SK-N-SH treated with all-trans-retinoic acid at 6 μM for 48 hours (cell line): ENCODE measurements around the gene GPC6.

Experiments used
- ATAC-seq: fragments of 200-7000 bp; cut with Tn5 transposase; 3 replicates; pipeline ENCODE4 v1.9.1; 2020; ENCODE audit warnings: mild to moderate bottlenecking, moderate library complexity
- ARNTL ChIP-seq: fragments of 450-650 bp; formaldehyde crosslinking; IDR thresholded peaks from 2 replicates; pipeline ENCODE4 v1.5.0; 2020; ENCODE audit warnings: low read depth, mild to moderate bottlenecking, moderate library complexity, borderline replicate concordance
- BACH2 ChIP-seq: fragments of 250-450 bp; sonication (Bioruptor Pico); IDR thresholded peaks from 2 replicates; pipeline ENCODE4 v1.9.0; 2021; ENCODE audit warnings: mild to moderate bottlenecking, borderline replicate concordance
- CSDC2 ChIP-seq: fragments of 250-450 bp; sonication (Bioruptor Pico); IDR thresholded peaks from 2 replicates; pipeline ENCODE4 v1.5.0; 2020; ENCODE audit warnings: mild to moderate bottlenecking, moderate library complexity
- ESRRG ChIP-seq: fragments of 250-450 bp; sonication (Bioruptor Pico); IDR thresholded peaks from 2 replicates; pipeline ENCODE4 v1.6.1; 2021; ENCODE audit warnings: mild to moderate bottlenecking
- GLIS3 ChIP-seq: fragments of 250-450 bp; sonication (Bioruptor Pico); IDR thresholded peaks from 2 replicates; pipeline ENCODE4 v1.5.0; 2020; ENCODE audit warnings: mild to moderate bottlenecking, moderate library complexity
- ISL1 ChIP-seq: fragments of 250-450 bp; sonication (Bioruptor Pico); IDR thresholded peaks from 2 replicates; pipeline ENCODE4 v2.1.2; 2022; ENCODE audit warnings: mild to moderate bottlenecking, moderate library complexity
- OSR1 ChIP-seq: fragments of 250-450 bp; sonication (Bioruptor Pico); IDR thresholded peaks from 2 replicates; pipeline ENCODE4 v1.8.0; 2022; ENCODE audit warnings: moderate library complexity, mild to moderate bottlenecking, inconsistent platforms
- PPARA ChIP-seq: fragments of 250-450 bp; sonication (Bioruptor Pico); IDR thresholded peaks from 2 replicates; pipeline ENCODE4 v1.5.0; 2020; ENCODE audit warnings: mild to moderate bottlenecking, borderline replicate concordance
- RARB ChIP-seq: fragments of 250-450 bp; sonication (Bioruptor Pico); IDR thresholded peaks from 2 replicates; pipeline ENCODE4 v1.8.0; 2021; ENCODE audit warnings: mild to moderate bottlenecking, moderate library complexity
- SNAI2 ChIP-seq: fragments of 250-450 bp; sonication (Bioruptor Pico); IDR thresholded peaks from 2 replicates; pipeline ENCODE4 v1.5.0; 2020; ENCODE audit warnings: mild to moderate bottlenecking, moderate library complexity
- TCF4 ChIP-seq: fragments of 250-450 bp; sonication (Bioruptor Pico); IDR thresholded peaks from 2 replicates; pipeline ENCODE4 v1.8.0; 2021; ENCODE audit warnings: mild to moderate bottlenecking, moderate library complexity, borderline replicate concordance
- TOX ChIP-seq: fragments of 250-450 bp; sonication (Bioruptor Pico); IDR thresholded peaks from 2 replicates; pipeline ENCODE4 v1.8.0; 2021; ENCODE audit warnings: mild to moderate bottlenecking, moderate library complexity, borderline replicate concordance
- ZC3H10 ChIP-seq: fragments of 250-450 bp; sonication (Bioruptor Pico); IDR thresholded peaks from 2 replicates; pipeline ENCODE4 v1.5.1; 2021; ENCODE audit warnings: mild to moderate bottlenecking, moderate library complexity
- ZFP3 ChIP-seq: fragments of 250-450 bp; sonication (Bioruptor Pico); IDR thresholded peaks from 2 replicates; pipeline ENCODE4 v1.5.0; 2020; ENCODE audit warnings: mild to moderate bottlenecking, moderate library complexity
- ZFP30 ChIP-seq: fragments of 450-650 bp; formaldehyde crosslinking; IDR thresholded peaks from 2 replicates; pipeline ENCODE4 v1.5.0; 2022; ENCODE audit warnings: mild to moderate bottlenecking, moderate library complexity
- ZNF565 ChIP-seq: fragments of 450-650 bp; formaldehyde crosslinking; conservative IDR thresholded peaks from 2 replicates; pipeline ENCODE4 v1.5.0; 2020; ENCODE audit warnings: low read depth, mild to moderate bottlenecking, moderate library complexity
- ZNF70 ChIP-seq: fragments of 450-650 bp; formaldehyde crosslinking; IDR thresholded peaks from 2 replicates; pipeline ENCODE4 v1.5.0; 2020; ENCODE audit warnings: mild to moderate bottlenecking, moderate library complexity
- ZNF8 ChIP-seq: fragments of 450-650 bp; formaldehyde crosslinking; IDR thresholded peaks from 2 replicates; pipeline ENCODE4 v1.5.0; 2020; ENCODE audit warnings: mild to moderate bottlenecking, moderate library complexity
- TF ChIP-seq, protein P1 (sequence below): fragments of 250-450 bp; sonication (Bioruptor Pico); IDR thresholded peaks from 2 replicates; pipeline ENCODE4 v1.8.0; 2020; ENCODE audit warnings: mild to moderate bottlenecking, moderate library complexity, borderline replicate concordance
- TF ChIP-seq, protein P2 (sequence below): fragments of 250-450 bp; sonication (Bioruptor Pico); IDR thresholded peaks from 2 replicates; pipeline ENCODE4 v1.5.1; 2020; ENCODE audit warnings: low read depth, mild to moderate bottlenecking, moderate library complexity
- TF ChIP-seq, protein P3 (sequence below): fragments of 250-450 bp; sonication (Bioruptor Pico); IDR thresholded peaks from 2 replicates; pipeline ENCODE4 v1.5.0; 2020; ENCODE audit warnings: mild to moderate bottlenecking, moderate library complexity
- TF ChIP-seq, protein P4 (sequence below): fragments of 250-450 bp; sonication (Bioruptor Pico); IDR thresholded peaks from 2 replicates; pipeline ENCODE4 v1.5.1; 2021; ENCODE audit warnings: mild to moderate bottlenecking, moderate library complexity

GPC6 gene

DNA sequence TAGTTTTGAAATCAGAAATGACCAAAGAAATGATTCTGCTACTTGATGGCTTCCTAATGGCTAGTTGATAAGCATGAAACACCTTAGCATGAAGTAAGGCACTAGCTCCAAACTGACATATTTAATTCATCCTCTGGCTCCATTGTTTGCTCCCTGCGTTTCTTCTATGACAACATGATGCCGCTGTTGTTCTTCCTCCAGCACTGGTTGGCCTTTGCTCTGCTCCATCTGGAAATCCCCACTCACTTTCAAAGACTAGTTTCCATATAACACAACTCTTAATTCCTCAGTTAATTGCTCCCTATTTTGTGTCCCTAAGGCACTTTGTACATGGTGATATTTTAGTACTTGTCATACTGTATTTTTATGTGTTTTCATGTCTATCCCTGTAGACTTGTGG, 151.6 kb downstream of the GPC6 start:
- TF ChIP-seq ZFP3 (CRISPR knock-in tag) = no peak
- no peak for TF ChIP-seq TOX (CRISPR knock-in tag)
- TF ChIP-seq SNAI2 (CRISPR knock-in tag) = no peak
- no peak for TF ChIP-seq CSDC2
- TF ChIP-seq ISL1 (CRISPR knock-in tag) = no peak
- TF ChIP-seq ZNF70 (CRISPR knock-in tag) = no peak
- TF ChIP-seq, protein P1, sequence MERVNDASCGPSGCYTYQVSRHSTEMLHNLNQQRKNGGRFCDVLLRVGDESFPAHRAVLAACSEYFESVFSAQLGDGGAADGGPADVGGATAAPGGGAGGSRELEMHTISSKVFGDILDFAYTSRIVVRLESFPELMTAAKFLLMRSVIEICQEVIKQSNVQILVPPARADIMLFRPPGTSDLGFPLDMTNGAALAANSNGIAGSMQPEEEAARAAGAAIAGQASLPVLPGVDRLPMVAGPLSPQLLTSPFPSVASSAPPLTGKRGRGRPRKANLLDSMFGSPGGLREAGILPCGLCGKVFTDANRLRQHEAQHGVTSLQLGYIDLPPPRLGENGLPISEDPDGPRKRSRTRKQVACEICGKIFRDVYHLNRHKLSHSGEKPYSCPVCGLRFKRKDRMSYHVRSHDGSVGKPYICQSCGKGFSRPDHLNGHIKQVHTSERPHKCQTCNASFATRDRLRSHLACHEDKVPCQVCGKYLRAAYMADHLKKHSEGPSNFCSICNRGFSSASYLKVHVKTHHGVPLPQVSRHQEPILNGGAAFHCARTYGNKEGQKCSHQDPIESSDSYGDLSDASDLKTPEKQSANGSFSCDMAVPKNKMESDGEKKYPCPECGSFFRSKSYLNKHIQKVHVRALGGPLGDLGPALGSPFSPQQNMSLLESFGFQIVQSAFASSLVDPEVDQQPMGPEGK = no peak
- no peak for TF ChIP-seq RARB (CRISPR knock-in tag)
- ATAC-seq = no peak

DNA sequence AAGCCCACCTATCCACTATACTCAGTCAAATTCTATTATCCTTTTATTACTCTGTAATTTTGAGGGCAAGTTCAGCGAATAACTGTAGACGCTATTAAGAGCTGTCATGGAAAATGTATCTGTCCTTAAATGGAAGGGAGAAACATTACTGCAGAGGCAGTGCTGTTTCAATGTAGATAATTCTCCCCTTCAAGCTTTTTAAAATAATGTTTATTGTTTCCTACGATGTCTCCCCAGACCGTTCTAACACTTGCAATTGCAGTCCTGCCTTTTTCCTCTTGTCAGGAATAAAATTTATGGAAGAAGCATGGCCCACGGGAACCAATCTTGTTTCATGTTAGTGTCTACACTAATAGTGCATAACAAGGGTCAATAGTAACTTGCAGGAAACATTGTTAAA, 159.5 kb downstream of the GPC6 start:
- no peak for ATAC-seq
- no peak for TF ChIP-seq BACH2 (CRISPR knock-in tag)
- no peak for TF ChIP-seq ZNF70 (CRISPR knock-in tag)
- no peak for TF ChIP-seq ESRRG (CRISPR knock-in tag)
- TF ChIP-seq SNAI2 (CRISPR knock-in tag) = no peak
- no peak for TF ChIP-seq ZNF8 (CRISPR knock-in tag)

DNA sequence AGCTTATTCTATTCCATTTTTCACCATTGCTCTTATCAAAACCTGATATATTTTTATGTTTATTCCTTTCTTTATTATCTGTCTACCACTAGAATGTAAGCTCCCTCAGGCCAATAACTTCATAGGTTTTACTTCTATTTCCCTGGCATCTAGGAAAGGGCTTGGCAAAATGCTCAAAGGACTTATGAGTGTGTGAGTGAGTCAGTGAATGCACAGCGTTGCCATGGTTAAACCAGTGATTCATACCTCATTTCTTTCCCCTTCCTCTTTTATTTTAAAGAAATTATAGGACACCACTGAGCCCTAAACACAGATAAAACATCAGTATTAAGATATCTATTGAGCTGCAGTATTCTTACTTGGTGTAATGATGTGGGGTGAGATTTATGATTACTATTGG, 162.1 kb downstream of the GPC6 start:
- no peak for ATAC-seq
- no peak for TF ChIP-seq BACH2 (CRISPR knock-in tag)
- TF ChIP-seq, protein P2, sequence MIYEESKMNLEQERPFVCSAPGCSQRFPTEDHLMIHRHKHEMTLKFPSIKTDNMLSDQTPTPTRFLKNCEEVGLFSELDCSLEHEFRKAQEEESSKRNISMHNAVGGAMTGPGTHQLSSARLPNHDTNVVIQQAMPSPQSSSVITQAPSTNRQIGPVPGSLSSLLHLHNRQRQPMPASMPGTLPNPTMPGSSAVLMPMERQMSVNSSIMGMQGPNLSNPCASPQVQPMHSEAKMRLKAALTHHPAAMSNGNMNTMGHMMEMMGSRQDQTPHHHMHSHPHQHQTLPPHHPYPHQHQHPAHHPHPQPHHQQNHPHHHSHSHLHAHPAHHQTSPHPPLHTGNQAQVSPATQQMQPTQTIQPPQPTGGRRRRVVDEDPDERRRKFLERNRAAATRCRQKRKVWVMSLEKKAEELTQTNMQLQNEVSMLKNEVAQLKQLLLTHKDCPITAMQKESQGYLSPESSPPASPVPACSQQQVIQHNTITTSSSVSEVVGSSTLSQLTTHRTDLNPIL (CRISPR knock-in tag) = no peak
- TF ChIP-seq ESRRG (CRISPR knock-in tag) = no peak
- no peak for TF ChIP-seq ARNTL (CRISPR knock-in tag)
- no peak for TF ChIP-seq ZFP3 (CRISPR knock-in tag)
- TF ChIP-seq, protein P3, sequence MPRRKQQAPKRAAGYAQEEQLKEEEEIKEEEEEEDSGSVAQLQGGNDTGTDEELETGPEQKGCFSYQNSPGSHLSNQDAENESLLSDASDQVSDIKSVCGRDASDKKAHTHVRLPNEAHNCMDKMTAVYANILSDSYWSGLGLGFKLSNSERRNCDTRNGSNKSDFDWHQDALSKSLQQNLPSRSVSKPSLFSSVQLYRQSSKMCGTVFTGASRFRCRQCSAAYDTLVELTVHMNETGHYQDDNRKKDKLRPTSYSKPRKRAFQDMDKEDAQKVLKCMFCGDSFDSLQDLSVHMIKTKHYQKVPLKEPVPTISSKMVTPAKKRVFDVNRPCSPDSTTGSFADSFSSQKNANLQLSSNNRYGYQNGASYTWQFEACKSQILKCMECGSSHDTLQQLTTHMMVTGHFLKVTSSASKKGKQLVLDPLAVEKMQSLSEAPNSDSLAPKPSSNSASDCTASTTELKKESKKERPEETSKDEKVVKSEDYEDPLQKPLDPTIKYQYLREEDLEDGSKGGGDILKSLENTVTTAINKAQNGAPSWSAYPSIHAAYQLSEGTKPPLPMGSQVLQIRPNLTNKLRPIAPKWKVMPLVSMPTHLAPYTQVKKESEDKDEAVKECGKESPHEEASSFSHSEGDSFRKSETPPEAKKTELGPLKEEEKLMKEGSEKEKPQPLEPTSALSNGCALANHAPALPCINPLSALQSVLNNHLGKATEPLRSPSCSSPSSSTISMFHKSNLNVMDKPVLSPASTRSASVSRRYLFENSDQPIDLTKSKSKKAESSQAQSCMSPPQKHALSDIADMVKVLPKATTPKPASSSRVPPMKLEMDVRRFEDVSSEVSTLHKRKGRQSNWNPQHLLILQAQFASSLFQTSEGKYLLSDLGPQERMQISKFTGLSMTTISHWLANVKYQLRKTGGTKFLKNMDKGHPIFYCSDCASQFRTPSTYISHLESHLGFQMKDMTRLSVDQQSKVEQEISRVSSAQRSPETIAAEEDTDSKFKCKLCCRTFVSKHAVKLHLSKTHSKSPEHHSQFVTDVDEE = no peak
- no peak for TF ChIP-seq ZFP30
- no peak for TF ChIP-seq ISL1 (CRISPR knock-in tag)
- TF ChIP-seq PPARA = no peak
- TF ChIP-seq SNAI2 (CRISPR knock-in tag) = no peak
- TF ChIP-seq TCF4 (CRISPR knock-in tag) = no peak
- TF ChIP-seq ZNF565 (CRISPR knock-in tag) = no peak
- no peak for TF ChIP-seq ZNF8 (CRISPR knock-in tag)
- TF ChIP-seq TOX (CRISPR knock-in tag) = no peak
- TF ChIP-seq, all 23 proteins: peak for 0

DNA sequence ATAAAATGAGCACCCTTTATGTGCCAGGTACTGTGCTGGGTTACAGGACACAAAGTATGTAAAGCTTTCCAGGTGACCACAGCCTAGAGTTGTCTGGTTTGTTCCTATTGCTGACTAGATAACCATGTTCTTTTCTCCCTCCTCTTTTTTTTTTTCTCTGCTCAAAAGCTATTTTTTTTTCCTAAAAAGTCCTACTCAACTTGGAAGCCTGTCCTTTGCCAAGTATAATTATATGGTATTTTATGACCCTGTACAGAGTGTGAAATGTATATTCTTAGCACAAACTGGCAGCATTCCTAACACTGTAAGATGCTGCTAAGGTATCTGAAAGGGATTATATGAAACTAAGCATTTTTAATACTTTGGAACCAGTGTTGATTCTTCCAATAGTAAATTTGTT, 171.0 kb downstream of the GPC6 start:
- TF ChIP-seq ISL1 (CRISPR knock-in tag) = no peak
- no peak for TF ChIP-seq ZNF8 (CRISPR knock-in tag)
- TF ChIP-seq ZNF70 (CRISPR knock-in tag) = no peak
- TF ChIP-seq PPARA = no peak
- TF ChIP-seq CSDC2 = no peak
- TF ChIP-seq, protein P4, sequence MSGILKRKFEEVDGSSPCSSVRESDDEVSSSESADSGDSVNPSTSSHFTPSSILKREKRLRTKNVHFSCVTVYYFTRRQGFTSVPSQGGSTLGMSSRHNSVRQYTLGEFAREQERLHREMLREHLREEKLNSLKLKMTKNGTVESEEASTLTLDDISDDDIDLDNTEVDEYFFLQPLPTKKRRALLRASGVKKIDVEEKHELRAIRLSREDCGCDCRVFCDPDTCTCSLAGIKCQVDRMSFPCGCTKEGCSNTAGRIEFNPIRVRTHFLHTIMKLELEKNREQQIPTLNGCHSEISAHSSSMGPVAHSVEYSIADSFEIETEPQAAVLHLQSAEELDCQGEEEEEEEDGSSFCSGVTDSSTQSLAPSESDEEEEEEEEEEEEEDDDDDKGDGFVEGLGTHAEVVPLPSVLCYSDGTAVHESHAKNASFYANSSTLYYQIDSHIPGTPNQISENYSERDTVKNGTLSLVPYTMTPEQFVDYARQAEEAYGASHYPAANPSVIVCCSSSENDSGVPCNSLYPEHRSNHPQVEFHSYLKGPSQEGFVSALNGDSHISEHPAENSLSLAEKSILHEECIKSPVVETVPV = no peak
- TF ChIP-seq ZC3H10 = no peak
- TF ChIP-seq TCF4 (CRISPR knock-in tag) = no peak
- no peak for TF ChIP-seq ZFP30
- TF ChIP-seq, protein P2 (CRISPR knock-in tag) = no peak
- no peak for TF ChIP-seq GLIS3
- no peak for TF ChIP-seq RARB (CRISPR knock-in tag)
- no peak for TF ChIP-seq ESRRG (CRISPR knock-in tag)
- no peak for TF ChIP-seq ZFP3 (CRISPR knock-in tag)
- TF ChIP-seq ARNTL (CRISPR knock-in tag) = no peak
- TF ChIP-seq OSR1 (CRISPR knock-in tag) = no peak
- no peak for TF ChIP-seq SNAI2 (CRISPR knock-in tag)
- TF ChIP-seq ZNF565 (CRISPR knock-in tag) = no peak
- no peak for TF ChIP-seq TOX (CRISPR knock-in tag)
- TF ChIP-seq, protein P1 = no peak
- ATAC-seq = no peak; the same call in 2 of the 3 replicates
